Keratinocyte (primary cell): ENCODE results near the gene OR2W1. TPM values are rescaled to one million over a fixed set of nuclear protein-coding genes. Genes with fewer than 3 reads are reported as not detected.
A peak's percentile ranks its signal among the peaks of the same experiment; 100 is the strongest.

Experiments used
- DNase-seq: peaks from one replicate; pipeline ENCODE4 v3.0.0-alpha.2; 2011; ENCODE audit warnings: low read depth, missing footprints, low spot score
- FAIRE-seq: peaks from 2 replicates; lab custom pipeline; 2011; peaks lifted over from hg19 to GRCh38; lab: Jason Lieb, UNC
- H2AFZ ChIP-seq: 2 replicates; pipeline ENCODE4 v1.6.0; 2012; ENCODE audit warnings: low read length, control low read depth, inconsistent platforms; ENCODE audit not compliant: control insufficient read depth
- H3K27ac ChIP-seq: 2 replicates; pipeline ENCODE4 v1.5.1; 2011; ENCODE audit warnings: low read length; ENCODE audit not compliant: control insufficient read depth, insufficient read depth
- H3K27me3 ChIP-seq: 3 replicates; pipeline ENCODE4 v1.6.0; 2011; ENCODE audit warnings: low read length; ENCODE audit not compliant: control insufficient read depth, insufficient read depth; ENCODE audit errors: extremely low read depth
- H3K36me3 ChIP-seq, 2 experiments: 2 replicates in 1 of 2; 3 replicates in 1 of 2; pipeline ENCODE4 v1.5.1; 2011; ENCODE audit warnings: low read length in 2 of 2, mild to moderate bottlenecking in 1 of 2; ENCODE audit not compliant: control insufficient read depth in 2 of 2, insufficient read depth in 2 of 2; ENCODE audit errors: extremely low read depth in 1 of 2
- H3K4me1 ChIP-seq: 3 replicates; pipeline ENCODE4 v1.5.1; 2011; ENCODE audit warnings: low read length; ENCODE audit not compliant: control insufficient read depth, insufficient read depth; ENCODE audit errors: extremely low read depth
- H3K4me2 ChIP-seq: 3 replicates; pipeline ENCODE4 v1.6.0; 2011; ENCODE audit warnings: low read depth, low read length; ENCODE audit not compliant: control insufficient read depth, insufficient read depth; ENCODE audit errors: extremely low read depth
- H3K4me3 ChIP-seq, 3 experiments: fragments of 200-600 bp in 1 of 3; sonication (generic) in 1 of 3; 2 replicates in 2 of 3; 3 replicates in 1 of 3; pipeline ENCODE4 v1.5.1; 2011 to 2016; ENCODE audit warnings: low read length in 3 of 3, mild to moderate bottlenecking in 3 of 3, control low read depth in 2 of 3, inconsistent platforms in 1 of 3, low read depth in 1 of 3, mixed read lengths in 1 of 3, mixed run types in 1 of 3, moderate library complexity in 1 of 3; ENCODE audit not compliant: control insufficient read depth in 2 of 3, insufficient read depth in 2 of 3; ENCODE audit errors: extremely low read depth in 1 of 3
- H3K79me2 ChIP-seq: 2 replicates; pipeline ENCODE4 v1.6.0; 2012; ENCODE audit warnings: low read length; ENCODE audit not compliant: control insufficient read depth, insufficient read depth
- H3K9ac ChIP-seq: 3 replicates; pipeline ENCODE4 v1.6.0; 2011; ENCODE audit warnings: low read length; ENCODE audit not compliant: control insufficient read depth, insufficient read depth; ENCODE audit errors: extremely low read depth
- H3K9me1 ChIP-seq: 3 replicates; pipeline ENCODE4 v1.6.0; 2011; ENCODE audit warnings: low read length; ENCODE audit not compliant: control insufficient read depth, insufficient read depth; ENCODE audit errors: extremely low read depth
- H3K9me3 ChIP-seq: 2 replicates; pipeline ENCODE4 v1.5.1; 2012; ENCODE audit warnings: low read depth, low read length; ENCODE audit not compliant: control insufficient read depth
- H4K20me1 ChIP-seq: 3 replicates; pipeline ENCODE4 v1.6.0; 2011; ENCODE audit warnings: low read length; ENCODE audit not compliant: control insufficient read depth, insufficient read depth; ENCODE audit errors: extremely low read depth
- EZH2 ChIP-seq: IDR thresholded peaks from one replicate; pipeline ENCODE4 v1.6.1; 2012; ENCODE audit warnings: inconsistent platforms, mild to moderate bottlenecking, low read length, moderate library complexity
- dilution Hi-C: fragments of 300-500 bp; cut with MboI; formaldehyde crosslinking; loops from one replicate; pipeline ENCODE4 v1.7.0; 2020; ENCODE audit warnings: low sequenced_read_pairs; ENCODE audit not compliant: extremely low pct_ligation_motif_present
- polyA plus RNA-seq, 5 experiments: library from polyadenylated mRNA; depleted of rRNA in 3 of 5; stranded (reverse) in 3 of 5; stranded (forward) in 1 of 5; unstranded in 1 of 5; fragments of >200 nt; gene quantifications; 1 replicate in 1 of 5; 2 replicates in 3 of 5; 3 replicates in 1 of 5; pipeline versions ENCODE4 v1.2.1 to v1.2.3, GENCODE V29; 2011 to 2012; ENCODE audit warnings: missing spikeins in 2 of 5, low read depth in 1 of 5, low replicate concordance in 1 of 5
- TF ChIP-seq, protein P1 (sequence below), 3 experiments: IDR thresholded peaks in 1 of 3; conservative IDR thresholded peaks in 1 of 3; optimal IDR thresholded peaks in 1 of 3; 2 replicates in 2 of 3; 3 replicates in 1 of 3; pipeline versions ENCODE3 to v1.5.1; 2011; ENCODE audit warnings: low read length in 3 of 3, mild to moderate bottlenecking in 3 of 3, moderate library complexity in 2 of 3, control low read depth in 1 of 3, inconsistent platforms in 1 of 3; ENCODE audit not compliant: insufficient read depth in 2 of 3; ENCODE audit errors: extremely low read depth in 1 of 3

The OR2W1 gene
- polyA plus RNA-seq, 1 donor (not counting 4 experiments of a cell fraction or from before 2014, with no cell fraction given): not detected

GRCh38 chr6:29011276-29011734, 33.7 kb downstream of the OR2W1 start:
- TF ChIP-seq, protein P1, sequence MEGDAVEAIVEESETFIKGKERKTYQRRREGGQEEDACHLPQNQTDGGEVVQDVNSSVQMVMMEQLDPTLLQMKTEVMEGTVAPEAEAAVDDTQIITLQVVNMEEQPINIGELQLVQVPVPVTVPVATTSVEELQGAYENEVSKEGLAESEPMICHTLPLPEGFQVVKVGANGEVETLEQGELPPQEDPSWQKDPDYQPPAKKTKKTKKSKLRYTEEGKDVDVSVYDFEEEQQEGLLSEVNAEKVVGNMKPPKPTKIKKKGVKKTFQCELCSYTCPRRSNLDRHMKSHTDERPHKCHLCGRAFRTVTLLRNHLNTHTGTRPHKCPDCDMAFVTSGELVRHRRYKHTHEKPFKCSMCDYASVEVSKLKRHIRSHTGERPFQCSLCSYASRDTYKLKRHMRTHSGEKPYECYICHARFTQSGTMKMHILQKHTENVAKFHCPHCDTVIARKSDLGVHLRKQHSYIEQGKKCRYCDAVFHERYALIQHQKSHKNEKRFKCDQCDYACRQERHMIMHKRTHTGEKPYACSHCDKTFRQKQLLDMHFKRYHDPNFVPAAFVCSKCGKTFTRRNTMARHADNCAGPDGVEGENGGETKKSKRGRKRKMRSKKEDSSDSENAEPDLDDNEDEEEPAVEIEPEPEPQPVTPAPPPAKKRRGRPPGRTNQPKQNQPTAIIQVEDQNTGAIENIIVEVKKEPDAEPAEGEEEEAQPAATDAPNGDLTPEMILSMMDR (optimal IDR thresholded peaks at IDR 0.05 in 1 of 3, IDR thresholded peaks at IDR 0.05 in 1 of 3, conservative IDR thresholded peaks at IDR 0.05 in 1 of 3; ENCODE audit: extremely low read depth in 1 of 3, insufficient read depth in 2 of 3, low read length in 3 of 3): no peak
- TF ChIP-seq EZH2: no peak
- Histone ChIP-seq H3K9ac (no peak overlapping the region), H3K4me1 (peaks cover 5% of the 10 kb centered on the region), H3K36me3 (no peaks in the 10 kb centered on the region), H2AFZ (peak overlapping the region; percentile 94), H3K27me3 (no peaks in the 10 kb centered on the region), H3K4me3 (peak overlapping the region; percentile 45 to 72 (median 70)), H3K9me3 (no peaks in the 10 kb centered on the region), H3K4me2 (peak overlapping the region; percentile 83), H3K79me2 (no peaks in the 10 kb centered on the region), H4K20me1 (no peaks in the 10 kb centered on the region), H3K9me1 (no peaks in the 10 kb centered on the region), H3K27ac (no peak overlapping the region)
- peak; percentile 76 for FAIRE-seq
- DNase-seq: no peak
- dilution Hi-C loops: no loop called here

DNA sequence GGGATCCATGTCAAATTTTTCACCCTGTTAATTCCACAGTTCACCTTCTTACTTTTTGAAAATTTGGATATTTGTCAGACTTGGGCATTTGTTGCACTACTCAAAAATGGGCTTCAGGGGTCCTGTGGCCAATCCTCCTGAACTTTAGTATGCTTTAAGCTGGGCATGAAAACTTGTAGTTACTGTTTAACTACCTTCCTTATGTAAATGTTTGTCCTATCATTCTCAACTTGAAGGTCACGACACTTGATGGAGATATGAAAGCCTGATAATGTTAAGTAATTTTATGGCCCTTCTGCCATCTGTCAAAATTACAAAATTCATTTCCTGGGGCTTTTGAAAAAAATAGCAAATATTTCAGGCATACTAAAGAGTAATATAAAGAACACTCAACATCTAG, 35.6 kb downstream of the OR2W1 start:
- Histone ChIP-seq H3K79me2 (no peaks in the 10 kb centered on the region), H3K4me3 (no peak overlapping the region), H2AFZ (no peak overlapping the region), H3K4me1 (peaks cover 8% of the 10 kb centered on the region), H3K36me3 (no peaks in the 10 kb centered on the region), H3K9me3 (no peaks in the 10 kb centered on the region), H3K27me3 (no peaks in the 10 kb centered on the region), H4K20me1 (no peaks in the 10 kb centered on the region), H3K9me1 (no peaks in the 10 kb centered on the region), H3K27ac (no peak overlapping the region), H3K9ac (no peak overlapping the region), H3K4me2 (no peak overlapping the region)
- DNase-seq: no peak
- dilution Hi-C loops: no loop called here
- no peak for FAIRE-seq
- TF ChIP-seq, protein P1 (optimal IDR thresholded peaks at IDR 0.05 in 1 of 3, IDR thresholded peaks at IDR 0.05 in 1 of 3, conservative IDR thresholded peaks at IDR 0.05 in 1 of 3; ENCODE audit: extremely low read depth in 1 of 3, insufficient read depth in 2 of 3, low read length in 3 of 3): no peak
- TF ChIP-seq EZH2: no peak
